ENCODE results near the gene CSDE1. TPM values are rescaled to one million over a fixed set of nuclear protein-coding genes. Genes with fewer than 3 reads are reported as not detected.
"Not testable (repeated sequence)": the region's sequence is repeated elsewhere in the genome, so short reads cannot be mapped to it uniquely, and the experiment has no call there.

CSDE1 gene
- total RNA-seq, 4 donors from 2014 or later: 879 to 1,224 (median 1,011) TPM

GRCh38 chr1:114756009-114756892 lies 1.5 kb downstream of the CSDE1 start:
- no peak for ATAC-seq (ENCODE audit: low FRiP score)
- DNase-seq (ENCODE audit: low spot score): no peak
- no peak for TF ChIP-seq CTCF (IDR thresholded peaks at IDR 0.05)

- no peak for TF ChIP-seq CTCF (IDR thresholded peaks at IDR 0.05)
- no peak for DNase-seq (ENCODE audit: low spot score)
- no peak for ATAC-seq (ENCODE audit: low FRiP score)
Measured at GRCh38 chr1:114755006-114755931, 2.5 kb downstream of the CSDE1 start.

GRCh38 chr1:114753702-114754101 lies 4.1 kb downstream of the CSDE1 start:
- ATAC-seq (ENCODE audit: low FRiP score); DNase-seq (ENCODE audit: low spot score): not testable (repeated sequence)

- TF ChIP-seq CTCF (IDR thresholded peaks at IDR 0.05): no peak
- no peak for ATAC-seq (ENCODE audit: low FRiP score)
Measured at GRCh38 chr1:114753143-114753542, 4.6 kb downstream of the CSDE1 start.

GRCh38 chr1:114750780-114751179 lies 7.0 kb downstream of the CSDE1 start:
- no peak for DNase-seq (ENCODE audit: low spot score)
- no peak for ATAC-seq (ENCODE audit: low FRiP score)
- TF ChIP-seq CTCF (IDR thresholded peaks at IDR 0.05): no peak

More at GRCh38 chr1:114753143-114753542, 4.6 kb downstream of the CSDE1 start:
- DNase-seq (ENCODE audit: low spot score): no peak

GRCh38 chr1:114749835-114750234 lies 7.9 kb downstream of the CSDE1 start:
- TF ChIP-seq CTCF (IDR thresholded peaks at IDR 0.05): no peak
- no peak for DNase-seq (ENCODE audit: low spot score)
- no peak for ATAC-seq (ENCODE audit: low FRiP score)

GRCh38 chr1:114746450-114747121 lies 11.2 kb downstream of the CSDE1 start:
- TF ChIP-seq CTCF (IDR thresholded peaks at IDR 0.05): no peak
- DNase-seq (ENCODE audit: low spot score) (no peak), ATAC-seq (ENCODE audit: low FRiP score) (no peak)

All from omental fat pad (tissue), 4 donors.